NCI-H1105 treated with DMSO at 0.1 percent for 48 hours (cell line): ENCODE results near the gene SEMA7A.

Experiments used
- DNase-seq: peaks from one replicate; lab custom pipeline; 2025; lab: John Stamatoyannopoulos, UW

The SEMA7A gene

DNA sequence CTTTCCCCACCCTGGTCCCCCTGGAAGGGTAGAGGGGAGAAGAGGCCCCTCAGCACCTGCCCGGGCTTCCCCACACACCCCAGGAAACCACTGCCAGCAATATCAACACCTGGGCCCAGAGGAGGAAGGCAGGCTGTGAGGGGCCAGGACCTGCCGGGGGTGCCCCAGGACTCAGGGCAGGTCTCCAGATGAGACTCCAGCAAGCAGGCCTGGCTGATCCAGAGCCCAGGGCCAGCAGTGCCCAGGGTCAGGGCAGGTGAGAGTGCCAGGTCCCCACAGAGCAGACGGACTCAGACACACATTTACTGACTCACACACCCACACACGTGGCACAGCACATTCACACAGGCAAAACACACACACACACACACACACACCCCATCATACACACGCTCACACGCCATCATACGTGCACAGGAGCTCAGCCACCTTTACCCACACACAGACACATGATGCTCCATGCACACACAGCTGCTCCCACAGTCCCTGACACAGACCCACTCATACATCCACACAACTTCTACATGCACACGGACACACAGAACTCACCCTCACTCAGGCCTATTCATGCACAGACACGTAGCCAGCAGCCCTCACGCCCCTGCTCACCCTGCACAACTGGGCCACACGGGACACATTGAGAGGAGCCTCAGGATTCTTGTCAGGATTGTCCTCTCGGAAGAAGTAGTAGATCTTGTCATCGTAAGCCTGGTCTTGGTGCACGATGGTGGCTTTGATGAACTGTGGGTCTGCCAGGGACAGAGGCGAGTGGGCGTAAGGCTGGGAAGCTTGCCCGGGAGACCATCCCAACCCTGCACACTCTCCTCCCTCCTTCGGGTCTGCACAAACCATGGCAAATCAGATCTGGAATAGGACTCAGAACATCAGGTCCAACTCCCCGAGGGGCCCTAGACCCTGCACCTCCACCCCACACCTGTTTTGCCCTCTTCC, 17.5 kb downstream of the SEMA7A start:
- no peak for DNase-seq

DNA sequence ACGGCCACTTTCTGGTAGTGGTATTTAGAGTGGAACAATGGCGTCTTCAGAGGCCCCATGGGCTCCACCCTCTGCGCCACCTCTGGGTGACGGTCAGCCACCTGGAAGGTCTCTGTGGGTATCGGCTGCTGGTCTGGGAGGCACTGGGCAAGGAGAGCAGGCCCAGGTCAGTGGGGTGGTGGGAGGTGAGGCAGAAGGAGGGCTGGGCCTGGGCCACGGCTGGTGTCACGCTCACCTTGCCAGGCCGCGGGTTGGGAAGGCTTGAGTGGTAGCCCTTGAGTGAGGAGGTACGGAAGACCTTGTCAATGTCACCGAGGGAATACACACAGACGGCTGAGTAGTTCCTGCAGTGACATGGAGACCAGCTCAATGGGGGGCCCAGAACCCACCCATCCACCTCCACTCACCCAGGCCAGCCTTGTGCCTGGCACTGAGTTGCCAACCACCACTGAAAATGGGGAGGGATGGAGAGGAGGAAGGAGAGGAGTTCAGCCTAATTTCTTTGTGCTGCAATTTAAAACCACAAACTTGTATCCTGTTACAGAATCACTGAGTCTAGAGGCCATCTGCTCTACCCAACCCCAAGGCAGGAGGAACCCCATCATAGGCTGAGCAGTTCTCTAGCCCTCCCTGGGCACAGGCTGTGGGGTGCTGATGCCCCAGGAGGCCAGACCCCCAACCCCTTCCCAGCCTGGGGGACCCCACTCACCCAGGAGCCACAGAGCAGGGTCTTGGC, 19.0 kb downstream of the SEMA7A start:
- no peak for DNase-seq

DNA sequence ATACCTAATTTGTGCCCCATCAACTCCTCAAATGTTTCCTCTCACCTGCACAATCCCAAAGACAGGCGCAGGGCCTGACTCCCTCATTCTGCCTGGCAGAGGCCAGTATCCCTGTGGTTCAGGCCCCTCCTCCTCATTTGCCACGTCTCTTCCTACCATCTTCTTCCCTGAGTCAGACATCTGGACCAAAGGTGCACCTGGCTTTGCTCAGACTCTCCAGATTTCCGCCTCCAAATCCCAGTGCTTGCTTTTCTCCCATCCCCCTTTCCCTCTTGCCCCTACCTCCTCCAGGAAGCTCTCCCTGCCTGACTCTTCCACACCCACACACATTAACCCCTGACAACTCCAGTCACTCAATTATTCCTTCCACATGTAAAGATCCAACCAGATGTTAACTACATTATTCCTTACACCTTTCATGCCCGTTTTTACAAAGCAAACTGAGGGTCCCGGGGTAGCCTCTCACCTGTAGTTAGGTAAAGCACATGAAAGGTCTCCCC, 19.6 kb downstream of the SEMA7A start:
- no peak for DNase-seq

DNA sequence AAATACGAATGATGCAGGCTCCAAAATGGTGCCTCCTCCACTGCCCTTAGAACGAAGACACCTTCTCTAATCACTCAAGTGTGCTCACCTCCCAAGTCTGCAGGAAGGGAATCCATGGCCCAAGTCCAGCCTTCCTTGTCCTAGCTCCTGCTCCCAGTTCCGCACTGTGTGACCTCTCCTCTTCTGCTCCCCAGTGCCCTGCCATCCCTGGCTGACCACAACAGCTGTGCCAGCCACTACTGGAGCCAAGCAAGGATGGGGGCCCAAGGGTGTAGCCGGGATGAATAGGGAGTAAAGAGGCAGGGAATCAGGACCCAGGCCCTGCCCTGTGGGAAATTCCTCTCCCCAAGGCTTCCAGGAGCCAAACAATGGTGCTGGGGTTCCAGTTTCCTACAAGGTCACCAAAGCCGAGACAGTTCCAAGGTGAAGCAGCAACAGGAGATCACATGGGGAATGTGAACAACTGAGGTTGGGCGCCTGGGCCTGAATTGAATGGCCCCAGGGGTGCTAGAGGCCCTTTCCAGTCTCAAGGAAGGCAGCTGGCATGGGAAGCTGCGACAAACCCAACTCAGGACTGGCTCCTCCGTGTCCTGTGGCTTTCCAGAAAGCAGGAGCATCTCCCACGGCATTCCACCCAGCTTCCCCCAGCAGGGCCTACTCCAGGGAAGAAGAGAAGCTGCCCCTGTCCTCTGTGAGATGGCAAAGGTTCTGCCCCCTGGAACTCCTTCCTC, 20.2 kb downstream of the SEMA7A start:
- DNase-seq, result no peak

DNA sequence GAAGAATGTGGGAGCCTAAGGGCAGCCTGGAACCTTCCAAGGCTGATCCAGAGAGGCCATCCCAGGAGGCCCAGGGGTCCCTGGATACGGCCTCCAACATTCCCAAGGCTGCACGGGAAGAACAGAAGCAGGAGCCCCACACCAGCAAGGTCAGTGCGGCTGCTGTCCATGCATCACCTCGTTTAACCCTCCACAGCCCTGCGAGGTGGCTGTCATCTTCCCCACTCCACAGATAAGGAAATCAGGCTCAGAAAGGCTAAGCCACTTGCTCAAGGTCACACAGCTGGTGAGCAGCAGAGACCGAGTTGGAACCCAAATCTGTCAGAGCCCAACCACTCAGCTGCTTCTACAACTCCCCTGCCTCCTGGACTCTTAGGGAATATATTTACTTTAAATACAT, 21.6 kb downstream of the SEMA7A start:
- no peak for DNase-seq

DNA sequence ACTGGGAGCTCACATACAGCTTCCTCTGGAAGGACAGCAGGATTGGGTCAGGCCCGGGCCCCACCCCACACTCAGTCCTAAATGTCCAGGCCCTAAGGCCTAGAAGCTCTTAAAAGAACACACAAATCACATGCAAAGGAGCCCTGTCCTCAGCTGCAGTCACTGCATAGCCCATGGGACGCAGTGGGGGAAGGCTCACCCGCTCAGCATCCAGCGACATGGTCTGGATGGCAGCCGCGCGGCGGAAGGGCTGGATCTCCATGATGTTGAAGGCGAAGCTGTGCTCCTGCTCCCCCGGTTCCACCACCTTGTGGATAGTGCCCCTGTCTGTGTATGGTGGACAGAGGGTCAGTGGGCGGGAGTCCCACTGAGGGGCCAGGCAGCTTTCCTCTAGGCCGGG, 22.1 kb downstream of the SEMA7A start:
- DNase-seq, result no peak

DNA sequence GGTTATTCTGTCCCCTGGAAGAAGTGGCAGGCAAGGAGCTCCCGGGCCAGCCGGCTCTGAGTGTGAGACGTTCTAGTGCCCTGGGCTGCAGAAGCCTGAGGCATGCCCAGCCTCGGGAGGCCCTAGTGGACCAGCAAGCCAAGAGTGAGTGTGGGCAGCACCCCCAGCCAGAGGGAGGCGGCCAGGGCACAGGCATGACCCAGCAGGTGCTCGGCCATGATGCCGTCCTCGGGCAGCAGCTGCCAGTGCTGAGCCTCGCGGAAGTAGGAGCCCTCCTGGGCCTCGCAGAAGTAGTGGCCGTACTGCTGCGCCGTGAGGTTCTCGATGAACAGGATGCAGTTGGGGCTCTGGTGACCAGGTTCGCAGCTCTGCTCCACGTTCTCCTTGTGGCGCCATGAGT, 23.3 kb downstream of the SEMA7A start:
- DNase-seq, result no peak

DNA sequence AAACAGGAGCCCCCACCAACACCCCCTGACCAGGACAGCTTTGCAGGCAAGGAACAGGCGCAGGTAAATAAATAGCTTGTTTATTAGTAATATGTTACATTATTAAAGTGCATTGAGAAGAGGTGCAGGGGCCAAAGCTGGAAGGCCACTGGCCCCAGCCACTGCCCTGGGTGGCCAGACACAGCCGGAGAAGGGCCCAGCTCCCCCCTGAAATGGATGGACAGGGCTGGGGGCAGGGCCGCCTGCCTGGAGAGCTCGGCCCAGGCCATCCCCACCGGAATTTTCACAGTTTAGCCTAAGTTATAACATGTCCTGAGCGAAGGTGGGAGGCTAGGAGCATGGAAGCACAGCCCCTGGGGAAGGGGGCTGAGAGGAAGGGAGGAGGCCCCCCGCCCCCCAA, 24.5 kb downstream of the SEMA7A start:
- DNase-seq, result no peak

DNA sequence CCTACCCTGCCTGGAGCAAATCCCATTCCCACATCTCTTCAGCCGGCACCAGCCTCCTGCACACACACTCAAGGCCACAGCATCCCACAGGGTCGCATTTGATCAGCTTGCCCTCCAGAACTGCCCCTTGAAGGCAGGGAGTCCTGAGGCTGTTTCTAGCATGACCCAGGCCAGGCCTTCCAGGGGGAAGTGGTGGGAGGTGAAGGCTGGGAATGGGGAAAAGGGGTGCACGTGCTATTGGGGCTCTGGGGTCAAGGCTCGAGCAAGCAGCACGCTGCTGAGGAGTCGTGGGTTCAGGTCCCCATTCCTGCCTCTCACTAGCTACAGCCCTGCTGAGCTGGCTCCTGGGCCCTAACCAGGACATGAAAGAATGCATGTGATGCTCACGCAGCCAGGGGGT, 24.9 kb downstream of the SEMA7A start:
- DNase-seq, result no peak

DNA sequence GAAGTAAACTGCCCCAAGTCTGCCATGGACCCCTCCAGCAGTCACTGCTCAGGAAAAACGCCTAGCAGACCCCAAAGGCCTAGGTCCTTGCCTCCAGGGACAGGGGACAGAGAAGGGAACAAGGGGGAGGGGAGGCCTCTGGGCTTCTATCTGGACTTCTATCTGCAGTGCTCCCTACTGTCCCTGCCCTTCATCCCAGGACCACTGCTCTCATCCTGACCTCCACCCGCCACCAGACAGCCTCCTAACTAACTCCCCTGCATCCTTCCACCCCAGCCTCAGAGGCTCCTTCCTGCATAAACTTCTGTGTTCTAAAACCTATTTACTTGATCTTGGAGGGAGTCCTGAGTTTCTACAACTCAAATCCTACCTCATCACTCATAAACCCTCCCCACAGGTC, 25.4 kb downstream of the SEMA7A start:
- DNase-seq, result no peak

DNA sequence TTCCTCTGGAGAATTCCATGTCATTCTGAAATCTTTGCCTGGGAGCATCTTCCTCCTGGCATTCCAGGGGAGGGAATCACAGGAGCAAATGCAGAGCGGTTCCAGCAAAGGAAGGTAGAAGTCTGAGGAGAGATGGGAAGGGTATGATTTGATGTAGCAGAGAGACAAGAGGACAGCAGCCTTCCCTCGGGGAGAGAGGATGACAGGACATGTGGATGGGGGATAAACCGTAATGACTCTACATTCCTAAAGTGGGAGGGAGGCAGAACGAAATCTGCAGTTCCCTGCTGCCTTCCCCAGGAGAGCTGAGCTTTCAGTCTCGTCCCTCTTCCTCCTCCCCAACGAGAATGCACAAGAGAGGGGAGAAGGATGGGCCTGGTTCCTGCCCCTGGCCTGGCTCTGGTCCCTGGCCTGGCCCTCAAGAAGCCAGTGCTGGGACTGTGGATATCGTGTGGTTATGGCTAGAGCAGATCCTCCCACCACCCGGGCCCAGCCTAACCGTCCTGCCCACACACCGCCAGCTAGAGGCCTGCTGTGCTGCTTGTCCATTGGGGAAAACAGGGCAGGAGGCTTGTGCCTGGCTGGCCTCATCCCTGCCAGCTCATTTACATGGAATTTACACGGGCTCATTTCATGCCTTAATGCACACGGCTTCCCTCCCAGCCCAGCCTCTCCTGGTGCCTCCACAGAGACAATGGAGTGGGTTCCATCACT, 26.6 kb downstream of the SEMA7A start:
- DNase-seq, result no peak

DNA sequence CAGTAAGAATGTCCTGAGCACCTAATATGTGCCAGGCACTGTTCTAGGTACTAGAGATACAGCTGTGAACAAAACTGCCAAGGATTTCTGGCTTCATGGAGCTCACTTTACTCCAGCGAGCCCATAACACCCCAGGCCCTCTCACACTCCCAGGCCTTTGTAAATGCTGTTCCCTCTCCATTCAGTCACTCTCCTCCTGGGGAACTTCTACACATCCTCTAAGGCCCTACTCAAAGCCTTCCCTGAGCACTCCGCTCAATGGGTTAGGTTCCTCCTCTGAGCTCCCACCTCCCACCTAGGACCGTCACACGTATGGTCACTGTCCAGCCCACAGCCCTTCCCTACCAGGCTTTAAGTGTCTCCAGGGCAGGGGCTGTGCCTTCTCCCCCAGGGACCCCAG, 27.2 kb downstream of the SEMA7A start:
- no peak for DNase-seq

DNA sequence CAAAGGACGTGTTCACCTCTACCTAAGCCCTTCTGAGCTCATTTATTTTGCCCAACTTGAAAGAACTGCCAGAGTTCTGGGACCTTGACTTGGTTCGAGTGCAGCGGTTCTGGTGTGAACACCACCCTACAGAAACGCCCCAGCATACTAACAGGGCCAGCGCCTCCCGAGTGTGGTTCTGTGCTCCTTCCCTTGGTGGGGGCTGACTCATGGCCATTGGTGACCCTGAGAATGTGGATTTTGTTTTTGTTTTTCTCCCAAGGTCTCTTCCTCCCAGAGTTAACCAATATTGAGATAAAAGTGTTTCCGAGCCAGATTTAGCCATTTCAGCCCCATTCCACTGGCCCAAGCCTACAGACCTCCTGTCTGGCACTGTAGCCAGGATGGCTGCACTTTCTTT, 27.9 kb downstream of the SEMA7A start:
- DNase-seq, result no peak

DNA sequence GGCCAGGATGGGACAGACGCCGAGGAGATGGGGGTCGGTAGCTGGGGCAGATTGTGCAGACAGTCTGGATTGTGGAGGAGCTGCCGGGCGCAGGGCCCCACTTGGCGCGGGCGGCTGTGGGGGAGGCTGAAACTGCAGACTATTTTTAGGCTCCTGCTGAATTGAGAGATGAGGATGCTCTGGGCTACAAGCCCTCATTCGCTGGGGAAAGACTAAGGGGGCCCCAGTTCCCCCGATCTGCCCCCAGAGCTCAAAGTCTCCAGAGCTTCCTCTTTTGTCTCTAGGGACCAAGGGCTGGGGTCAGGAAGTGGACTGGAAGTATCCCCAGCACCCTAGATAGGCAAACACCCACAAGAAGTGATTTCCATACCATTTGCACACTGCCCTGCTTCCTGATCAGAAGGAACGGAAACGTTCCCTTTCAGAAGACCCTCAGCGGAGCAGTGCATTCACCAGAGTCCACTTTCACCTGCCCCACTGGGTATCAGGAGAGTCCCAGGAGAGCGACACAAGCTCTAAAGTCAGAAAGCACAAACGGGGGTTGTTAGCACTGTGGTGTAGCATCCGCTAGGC, 29.7 kb downstream of the SEMA7A start:
- no peak for DNase-seq

DNA sequence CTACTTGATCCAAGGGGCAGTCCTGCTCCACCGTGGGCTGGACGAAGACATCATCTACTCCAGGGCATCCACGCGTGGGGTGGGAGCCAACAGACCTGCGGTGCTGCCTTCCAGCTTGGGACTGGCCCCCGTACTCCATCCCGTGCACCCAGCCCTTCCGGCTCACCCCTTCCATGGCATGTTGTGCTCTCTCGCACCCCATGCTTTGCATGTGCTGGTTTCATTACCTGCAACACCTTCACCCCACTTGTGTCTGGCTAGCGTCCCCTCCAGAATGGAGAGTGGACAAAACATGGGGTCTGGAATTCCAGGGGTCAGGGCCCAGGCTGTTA, 30.2 kb downstream of the SEMA7A start:
- DNase-seq, result no peak

DNA sequence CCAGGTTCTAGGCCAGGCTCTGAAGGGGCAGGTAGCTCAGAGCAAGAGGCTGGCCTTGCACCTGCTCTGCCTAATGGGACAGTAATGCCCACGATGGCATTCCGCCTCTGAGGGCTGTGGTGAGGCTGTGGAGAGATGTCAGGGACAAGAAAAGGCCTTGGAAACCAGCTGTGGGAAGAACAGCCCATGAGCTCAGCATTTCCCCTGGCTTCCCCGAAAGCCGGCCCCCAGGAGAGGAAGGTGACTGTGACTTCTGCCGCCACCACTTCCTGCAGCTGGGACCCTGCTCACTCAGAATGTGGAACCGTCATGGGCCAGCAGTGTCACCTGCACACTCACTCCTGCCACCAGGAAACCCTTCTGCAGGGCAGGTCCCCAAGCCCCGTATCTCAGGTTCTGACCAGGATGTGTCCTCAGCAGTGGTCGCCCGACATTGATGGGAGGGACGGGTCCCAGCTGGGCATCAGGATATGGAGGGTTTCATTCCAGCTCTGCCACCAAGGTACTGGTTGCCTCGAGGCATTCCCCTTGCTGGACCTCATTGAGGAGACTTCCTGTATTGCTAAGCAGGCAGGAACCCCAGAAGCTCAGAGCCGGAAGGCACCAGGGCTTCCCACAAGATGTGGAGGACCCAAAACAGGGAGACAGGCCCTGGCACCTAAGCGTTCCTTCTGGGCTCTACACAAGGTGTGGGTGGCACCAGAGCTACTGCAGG, 30.7 kb downstream of the SEMA7A start:
- DNase-seq, result no peak

DNA sequence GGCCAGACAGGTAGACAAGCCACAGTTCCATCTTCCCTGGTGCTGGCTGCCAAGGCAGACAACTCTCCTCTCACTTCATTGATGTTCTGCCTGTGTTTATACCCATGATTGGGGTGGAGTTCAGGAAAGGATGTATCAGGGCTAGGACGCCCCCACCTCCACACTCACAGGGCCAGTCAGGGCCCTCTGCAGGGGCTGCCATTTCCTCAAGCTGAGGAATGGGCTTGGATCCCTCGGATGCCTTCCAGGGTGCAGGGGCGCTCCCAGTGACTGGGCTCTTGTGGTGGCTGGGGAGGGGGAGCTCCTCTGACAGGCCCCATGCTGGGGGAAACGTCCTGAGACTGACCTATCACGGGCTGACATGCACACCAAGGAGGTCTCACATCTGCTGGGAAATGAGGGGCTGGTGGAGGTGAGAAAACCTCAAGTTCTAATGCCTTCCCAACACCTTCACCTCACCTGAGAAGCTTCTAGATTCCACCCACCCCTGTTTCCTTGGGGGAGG, 31.4 kb downstream of the SEMA7A start:
- DNase-seq, result no peak

DNA sequence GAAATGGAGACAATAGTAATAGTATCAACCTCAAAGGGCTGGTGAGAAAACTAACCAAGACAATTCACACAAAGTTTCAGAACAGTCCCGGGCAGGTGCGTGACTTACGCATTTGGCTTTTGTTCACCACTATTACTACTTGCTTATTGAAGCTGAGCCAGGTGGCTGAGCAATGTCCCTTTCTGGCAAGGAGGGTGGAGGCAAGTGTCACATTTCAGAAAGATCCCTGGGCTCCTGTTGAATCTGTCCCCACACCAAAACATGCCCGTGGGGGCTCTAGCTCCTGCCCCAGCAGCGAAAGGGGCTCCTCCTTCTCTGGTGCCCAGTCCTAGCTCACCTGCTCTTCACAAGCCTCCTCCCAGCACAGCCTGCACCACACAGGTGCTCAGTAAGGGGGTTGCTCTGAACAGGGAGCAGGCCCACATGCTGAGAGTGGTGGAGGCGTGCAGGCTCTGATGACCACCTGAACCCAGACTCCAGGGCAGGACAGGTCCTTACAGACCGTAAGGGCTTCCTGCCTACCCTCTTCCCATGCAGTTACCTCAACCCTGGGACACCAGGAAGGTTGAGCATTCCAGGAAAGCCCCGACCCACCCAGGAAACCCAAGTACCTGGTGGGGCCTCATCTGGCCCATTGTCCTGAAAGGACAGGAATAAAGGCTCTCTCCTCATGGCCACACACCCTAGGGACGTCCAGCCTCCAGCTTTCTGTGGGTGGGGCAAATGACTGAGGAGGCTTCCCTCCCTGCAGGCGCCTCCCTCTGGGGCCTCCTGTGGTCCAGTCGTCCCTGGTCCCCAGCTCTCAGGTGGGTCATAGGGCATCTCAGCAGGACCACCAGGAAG, 32.6 kb downstream of the SEMA7A start:
- no peak for DNase-seq

DNA sequence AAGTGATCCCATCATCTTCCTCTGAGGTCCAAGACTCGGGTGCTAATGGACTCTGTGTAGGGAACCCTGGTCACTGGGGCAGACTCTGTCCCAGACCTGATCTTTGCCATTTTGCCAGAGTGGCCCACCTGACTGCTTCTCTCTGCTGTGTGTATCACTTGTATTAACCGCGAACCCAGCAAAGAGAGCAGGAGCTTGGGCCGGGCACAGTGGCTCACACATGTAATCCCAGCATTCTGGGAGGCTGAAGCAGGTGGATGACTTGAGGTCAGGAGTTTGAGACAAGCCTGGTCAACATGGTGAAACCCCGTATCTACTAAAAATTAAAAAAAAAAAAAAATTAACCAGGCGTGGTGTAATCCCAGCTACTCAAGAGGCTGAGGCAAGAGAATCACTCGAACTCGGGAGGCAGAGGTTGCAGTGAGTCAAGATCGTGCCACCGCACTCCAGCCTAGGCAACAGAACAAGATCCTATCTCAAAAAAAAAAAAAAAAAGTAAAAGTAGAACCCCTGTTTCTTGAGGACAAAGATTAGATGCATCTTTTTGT, 33.4 kb downstream of the SEMA7A start:
- DNase-seq, result no peak
